HepG2 (cell line): ENCODE measurements around the gene OTP. TPM values are rescaled to one million over a fixed set of nuclear protein-coding genes. Genes with fewer than 3 reads are reported as not detected.

Source experiments
- ATAC-seq: fragments of 200-7000 bp; cut with Tn5 transposase; 3 replicates; pipeline ENCODE4 v1.9.1; 2020; ENCODE audit warnings: mild to moderate bottlenecking, moderate library complexity
- BruUV-seq: library from RNA; stranded (reverse); fragments of 400-500 nt; replicated peaks from 2 replicates; lab custom pipeline; 2021; lab: Mats Ljungman, UMichigan
- CTCF ChIA-PET: fragments of 300-600 bp; formaldehyde crosslinking; extraction: SDS; loops from one replicate; lab custom pipeline; 2021; ENCODE audit warnings: low total read pairs, inconsistent platforms, low intra/inter-chr PET ratio; lab: Yijun Ruan, JAX
- POLR2A ChIA-PET: fragments of 350-600 bp; sonication (Branson Sonifier 250); formaldehyde crosslinking; loops from one replicate; lab custom pipeline; 2020; ENCODE audit warnings: antibody characterized with exemption, inconsistent platforms; lab: Yijun Ruan, JAX
- DNase-seq: peaks from one replicate; pipeline ENCODE4 v3.0.0-alpha.2; 2015; ENCODE audit warnings: low spot score
- FAIRE-seq: peaks from 3 replicates; lab custom pipeline; 2011; peaks lifted over from hg19 to GRCh38; lab: Jason Lieb, UNC
- H2AFZ ChIP-seq: one replicate; pipeline ENCODE4 v1.6.1; 2011; ENCODE audit warnings: low read length, inconsistent platforms
- H3K27ac ChIP-seq: fragments of 300-600 bp; 3 replicates; pipeline ENCODE4 v1.8.0; 2011; ENCODE audit warnings: mixed run types, mild to moderate bottlenecking, mixed read lengths, low read length, inconsistent platforms; ENCODE audit not compliant: insufficient read depth; ENCODE audit errors: extremely low read length
- H3K27me3 ChIP-seq, 2 experiments: fragments of 200-600 bp in 1 of 2; 2 replicates in 1 of 2; 3 replicates in 1 of 2; pipeline versions ENCODE4 v1.6.0 to v1.8.0; 2011; ENCODE audit warnings: low read length in 2 of 2, mild to moderate bottlenecking in 2 of 2, moderate library complexity in 2 of 2, inconsistent platforms in 1 of 2; ENCODE audit not compliant: insufficient read depth in 2 of 2, control insufficient read depth in 1 of 2
- H3K36me3 ChIP-seq, 2 experiments: fragments of 200-600 bp in 1 of 2; replicated peaks in 1 of 2; 2 replicates in 1 of 2; 3 replicates in 1 of 2; pipeline versions ENCODE4 v1.5.1 to v1.8.0; 2011; ENCODE audit warnings: low read length in 2 of 2, inconsistent platforms in 1 of 2; ENCODE audit not compliant: insufficient read depth in 2 of 2, control insufficient read depth in 1 of 2
- H3K4me1 ChIP-seq: 2 replicates; pipeline ENCODE4 v1.5.1; 2012; ENCODE audit warnings: low read length, inconsistent platforms; ENCODE audit not compliant: insufficient read depth
- H3K4me2 ChIP-seq: 2 replicates; pipeline ENCODE4 v1.6.0; 2011; ENCODE audit warnings: low read depth, low read length, inconsistent platforms
- H3K4me3 ChIP-seq, 3 experiments: fragments of 200-600 bp in 1 of 3; sonication (generic), shearing (Covaris generic) in 1 of 3; replicated peaks in 1 of 3; 2 replicates each; pipeline ENCODE4 v1.5.1; 2011 to 2016; ENCODE audit warnings: low read length in 3 of 3, inconsistent platforms in 2 of 3, low read depth in 2 of 3, mild to moderate bottlenecking in 2 of 3, control low read depth in 1 of 3, mixed read lengths in 1 of 3; ENCODE audit not compliant: insufficient read depth in 1 of 3
- H3K79me2 ChIP-seq: one replicate; pipeline ENCODE4 v1.6.1; 2011; ENCODE audit warnings: low read length, inconsistent platforms; ENCODE audit not compliant: insufficient read depth
- H3K9ac ChIP-seq: 2 replicates; pipeline ENCODE4 v1.6.0; 2011; ENCODE audit warnings: mild to moderate bottlenecking, low read depth, low read length, inconsistent platforms; ENCODE audit not compliant: insufficient read depth
- H3K9me3 ChIP-seq: 2 replicates; pipeline ENCODE4 v1.5.1; 2012; ENCODE audit warnings: mild to moderate bottlenecking, low read length
- H4K20me1 ChIP-seq: 2 replicates; pipeline ENCODE4 v1.6.0; 2011; ENCODE audit warnings: inconsistent platforms, mild to moderate bottlenecking, low read length, moderate library complexity; ENCODE audit not compliant: insufficient read depth
- HNF4A ChIP-seq: sonication (generic); formaldehyde crosslinking; IDR thresholded peaks from 2 replicates; pipeline ENCODE4 v1.4.0; 2020; ENCODE audit warnings: missing genetic modification reagents
- MAF1 ChIP-seq: sonication (generic); formaldehyde crosslinking; IDR thresholded peaks from 2 replicates; pipeline ENCODE4 v1.5.0; 2020; ENCODE audit warnings: missing genetic modification reagents, borderline replicate concordance
- MXD3 ChIP-seq: IDR thresholded peaks from 2 replicates; pipeline ENCODE4 v1.6.1; 2016; ENCODE audit warnings: mild to moderate bottlenecking, missing biosample characterization, missing genetic modification reagents
- NFAT5 ChIP-seq: sonication (generic); formaldehyde crosslinking; IDR thresholded peaks from 2 replicates; pipeline ENCODE4 v1.4.0; 2020; ENCODE audit warnings: missing genetic modification reagents
- PITX1 ChIP-seq: sonication (generic); formaldehyde crosslinking; IDR thresholded peaks from 2 replicates; pipeline ENCODE4 v1.5.1; 2020; ENCODE audit warnings: mild to moderate bottlenecking, missing genetic modification reagents
- RARG ChIP-seq: sonication (generic); formaldehyde crosslinking; IDR thresholded peaks from 2 replicates; pipeline ENCODE4 v1.4.0; 2020; ENCODE audit warnings: low read depth, mild to moderate bottlenecking, missing genetic modification reagents
- SMAD1 ChIP-seq: sonication (generic); formaldehyde crosslinking; IDR thresholded peaks from 2 replicates; pipeline ENCODE4 v1.4.0; 2020; ENCODE audit warnings: missing genetic modification reagents, low read depth, mild to moderate bottlenecking, borderline replicate concordance
- SMC3 ChIP-seq: IDR thresholded peaks from 2 replicates; pipeline ENCODE4 v1.6.1; 2011; ENCODE audit warnings: low read length, improper control_type of control experiment
- SNAPC4 ChIP-seq: sonication (generic); formaldehyde crosslinking; IDR thresholded peaks from 2 replicates; pipeline ENCODE4 v1.4.0; 2020; ENCODE audit warnings: mild to moderate bottlenecking, missing genetic modification reagents
- ZC3H4 ChIP-seq: sonication (generic); formaldehyde crosslinking; IDR thresholded peaks from 2 replicates; pipeline ENCODE4 v1.4.0; 2020; ENCODE audit warnings: missing genetic modification reagents, borderline replicate concordance
- ZFAT ChIP-seq: sonication (generic); formaldehyde crosslinking; conservative IDR thresholded peaks from 2 replicates; pipeline ENCODE4 v1.8.1; 2023; ENCODE audit warnings: missing genetic modification reagents, inconsistent platforms
- ZNF574 ChIP-seq: sonication (generic); formaldehyde crosslinking; IDR thresholded peaks from 2 replicates; pipeline ENCODE4 v1.4.0; 2020; ENCODE audit warnings: missing genetic modification reagents
- WGBS: methylation state at CpG from one replicate; pipeline ENCODE4 v1.1.6; 2017; ENCODE audit warnings: low lambda C conversion rate; 5-methylcytosine and 5-hydroxymethylcytosine counted together
- in situ Hi-C: cut with HindIII; loops from 2 replicates; pipeline ENCODE4 v1.10.0; 2017; ENCODE audit warnings: low pct_unique_long_range_greater_than_20kb; ENCODE audit not compliant: extremely low pct_ligation_motif_present
- intact Hi-C: fragments of 100-400 bp; cut with micrococcal nuclease; formaldehyde crosslinking; loops from one replicate; pipeline ENCODE4 v1.10.0; 2022; ENCODE audit not compliant: unreplicated experiment
- polyA plus RNA-seq, 8 experiments: library from polyadenylated mRNA; depleted of rRNA in 3 of 8; stranded (reverse) in 7 of 8; unstranded in 1 of 8; fragments of >200 nt; fragmentation: Illumina TruSeq in 4 of 8; extraction: Trizol in 4 of 8; gene quantifications; 2 replicates each; pipeline versions ENCODE4 v1.2.1 to v1.2.3, GENCODE V29; 2011 to 2016; ENCODE audit warnings: low read depth in 4 of 8, missing spikeins in 1 of 8, mixed read lengths in 1 of 8; ENCODE audit not compliant: insufficient read depth in 1 of 8
- total RNA-seq, 5 experiments: library from RNA; depleted of rRNA; stranded (reverse); fragments of >200 nt; fragmentation: Illumina TruSeq; extraction: Trizol; gene quantifications; 2 replicates each; pipeline ENCODE4 v1.2.3, GENCODE V29; 2016; ENCODE audit warnings: low read depth in 1 of 5

Gene OTP
- total and polyA plus RNA-seq, 2 of the 13 experiments (the other 11 are each of a cell fraction or from before 2014, with no cell fraction given) = not detected

GRCh38 chr5:77669677-77670076 is 31.2 kb upstream of the OTP start:
- H3K79me2 ChIP-seq = no peaks in the 10 kb centered on the region
- no peak for DNase-seq
- H3K27me3 ChIP-seq = peaks cover 2 to 19% of the 10 kb centered on the region in 2 experiments; a peak in 3 of 5 replicates
- no peak overlapping the region for H3K27ac ChIP-seq
- no peak overlapping the region for H2AFZ ChIP-seq
- no peak for ATAC-seq
- no TSS peak for BruUV-seq
- no peak overlapping the region for H3K9ac ChIP-seq
- H3K36me3 ChIP-seq = no peaks in the 10 kb centered on the region
- H3K4me2 ChIP-seq = no peak overlapping the region
- H3K4me1 ChIP-seq = no peaks in the 10 kb centered on the region
- CTCF ChIA-PET = no interaction called here
- H4K20me1 ChIP-seq = no peaks in the 10 kb centered on the region
- H3K4me3 ChIP-seq = no peak overlapping the region
- POLR2A ChIA-PET = no interaction called here
- intact Hi-C loops = no loop called here
- whole genome bisulfite sequencing = 0% methylated on average over 1 of the region's 1 CpG
- H3K9me3 ChIP-seq = no peaks in the 10 kb centered on the region
- in situ Hi-C loops = no loop called here
- FAIRE-seq = no peak
- no peak for TF ChIP-seq MAF1 (CRISPR knock-in tag)
- TF ChIP-seq ZC3H4 = no peak
- TF ChIP-seq MXD3 (CRISPR knock-in tag) = no peak
- TF ChIP-seq SMAD1 (CRISPR knock-in tag) = no peak
- no peak for TF ChIP-seq RARG (CRISPR knock-in tag)
- TF ChIP-seq NFAT5 (CRISPR knock-in tag) = no peak
- TF ChIP-seq PITX1 (CRISPR knock-in tag) = no peak
- no peak for TF ChIP-seq ZNF574
- TF ChIP-seq SMC3 = no peak
- no peak for TF ChIP-seq SNAPC4 (CRISPR knock-in tag)
- no peak for TF ChIP-seq ZFAT (CRISPR knock-in tag)
- no peak for TF ChIP-seq HNF4A (CRISPR knock-in tag)
